IMR-90 (cell line): ENCODE measurements around the gene RAPGEF5. TPM values are rescaled to one million over a fixed set of nuclear protein-coding genes. Genes with fewer than 3 reads are reported as not detected.

ENCODE experiments used
- ATAC-seq: fragments of 200-7000 bp; cut with Tn5 transposase; 2 replicates; pipeline ENCODE4 v1.9.1; 2020; ENCODE audit warnings: low read depth, mild to moderate bottlenecking, moderate library complexity
- BruUV-seq: library from RNA; stranded (reverse); fragments of 400-500 nt; replicated peaks from 2 replicates; lab custom pipeline; 2021; lab: Mats Ljungman, UMichigan
- CTCF ChIA-PET: fragments of 300-600 bp; formaldehyde crosslinking; extraction: SDS; loops from one replicate; lab custom pipeline; 2021; ENCODE audit warnings: antibody characterized with exemption; lab: Yijun Ruan, JAX
- POLR2A ChIA-PET: fragments of 300-600 bp; sonication (Branson Sonifier 250); formaldehyde crosslinking; loops from one replicate; lab custom pipeline; 2022; ENCODE audit warnings: antibody characterized with exemption; ENCODE audit not compliant: unreplicated experiment; lab: Charles Lee
- DNase-seq: peaks from one replicate; pipeline ENCODE4 v3.0.0; 2013
- H2AFZ ChIP-seq: replicated peaks from 2 replicates; pipeline ENCODE3; 2013; ENCODE audit warnings: low read length, mild to moderate bottlenecking; ENCODE audit not compliant: poor library complexity
- H2AK5ac ChIP-seq: 2 replicates; pipeline ENCODE4 v1.6.1; 2013; ENCODE audit warnings: low read depth, low read length, inconsistent platforms
- H2AK9ac ChIP-seq: replicated peaks from 2 replicates; pipeline ENCODE3; 2013; ENCODE audit warnings: mild to moderate bottlenecking, low read depth, low read length, moderate library complexity; ENCODE audit not compliant: poor library complexity
- H2BK120ac ChIP-seq: 2 replicates; pipeline ENCODE4 v1.6.1; 2013; ENCODE audit warnings: low read depth, low read length, inconsistent platforms
- H2BK15ac ChIP-seq: 3 replicates; pipeline ENCODE4 v1.6.1; 2013; ENCODE audit warnings: low read depth, low read length, inconsistent platforms
- H2BK20ac ChIP-seq: 2 replicates; pipeline ENCODE4 v1.6.1; 2013; ENCODE audit warnings: low read depth, mild to moderate bottlenecking, inconsistent platforms, low read length, moderate library complexity
- H2BK5ac ChIP-seq: 2 replicates; pipeline ENCODE4 v1.6.1; 2013; ENCODE audit warnings: mild to moderate bottlenecking, low read depth, low read length, inconsistent platforms; ENCODE audit not compliant: poor library complexity, severe bottlenecking
- H3K14ac ChIP-seq: replicated peaks from 2 replicates; pipeline ENCODE4 v1.6.1; 2013; ENCODE audit warnings: low read depth, low read length, inconsistent platforms
- H3K18ac ChIP-seq: 2 replicates; pipeline ENCODE4 v1.6.1; 2013; ENCODE audit warnings: low read depth, low read length, control low read depth
- H3K23ac ChIP-seq: 2 replicates; pipeline ENCODE4 v1.6.1; 2013; ENCODE audit warnings: low read depth, low read length, inconsistent platforms
- H3K27ac ChIP-seq: 2 replicates; pipeline ENCODE4 v1.5.1; 2013; ENCODE audit warnings: mild to moderate bottlenecking, control low read depth, low read length; ENCODE audit not compliant: insufficient read depth
- H3K27me3 ChIP-seq: 2 replicates; pipeline ENCODE4 v1.6.1; 2013; ENCODE audit warnings: low read length; ENCODE audit not compliant: control insufficient read depth, insufficient read depth
- H3K36me3 ChIP-seq: 2 replicates; pipeline ENCODE4 v1.6.1; 2013; ENCODE audit warnings: low read length, mixed read lengths; ENCODE audit not compliant: control insufficient read depth, insufficient read depth
- H3K4ac ChIP-seq: 2 replicates; pipeline ENCODE4 v1.6.1; 2013; ENCODE audit warnings: low read depth, low read length, inconsistent platforms
- H3K4me1 ChIP-seq: 2 replicates; pipeline ENCODE4 v1.6.1; 2013; ENCODE audit warnings: low read length, mixed read lengths; ENCODE audit not compliant: control insufficient read depth, insufficient read depth
- H3K4me2 ChIP-seq: 2 replicates; pipeline ENCODE4 v1.6.1; 2013; ENCODE audit warnings: low read depth, mild to moderate bottlenecking, control low read depth, low read length, moderate library complexity
- H3K4me3 ChIP-seq: 2 replicates; pipeline ENCODE4 v1.5.1; 2013; ENCODE audit warnings: low read depth, mild to moderate bottlenecking, control low read depth, low read length, moderate library complexity; ENCODE audit not compliant: insufficient read depth
- H3K56ac ChIP-seq: 2 replicates; pipeline ENCODE4 v1.6.1; 2013; ENCODE audit warnings: low read length, inconsistent platforms; ENCODE audit not compliant: insufficient read depth; ENCODE audit errors: extremely low read depth
- H3K79me1 ChIP-seq, 2 experiments: 2 replicates each; pipeline ENCODE4 v1.6.1; 2013; ENCODE audit warnings: low read length in 2 of 2, inconsistent platforms in 1 of 2, low read depth in 1 of 2
- H3K9ac ChIP-seq: 2 replicates; pipeline ENCODE4 v1.6.1; 2013; ENCODE audit warnings: low read depth, low read length, control low read depth
- H3K9me1 ChIP-seq: 2 replicates; pipeline ENCODE4 v1.6.1; 2013; ENCODE audit warnings: low read length, inconsistent platforms; ENCODE audit not compliant: insufficient read depth
- H3K9me3 ChIP-seq: 2 replicates; pipeline ENCODE4 v1.6.1; 2013; ENCODE audit warnings: low read length; ENCODE audit not compliant: control insufficient read depth, insufficient read depth
- H4K20me1 ChIP-seq: 2 replicates; pipeline ENCODE4 v1.6.1; 2013; ENCODE audit warnings: low read length, inconsistent platforms; ENCODE audit not compliant: insufficient read depth
- H4K5ac ChIP-seq: 2 replicates; pipeline ENCODE4 v1.6.1; 2013; ENCODE audit warnings: mild to moderate bottlenecking, low read depth, low read length, control low read depth
- H4K8ac ChIP-seq, 2 experiments: 2 replicates each; pipeline ENCODE4 v1.6.1; 2013; ENCODE audit warnings: low read depth in 2 of 2, low read length in 2 of 2, control low read depth in 1 of 2, inconsistent platforms in 1 of 2
- H4K91ac ChIP-seq: 2 replicates; pipeline ENCODE4 v1.6.1; 2013; ENCODE audit warnings: low read depth, low read length, inconsistent platforms; ENCODE audit not compliant: insufficient read depth
- BHLHE40 ChIP-seq: fragments of 150-350 bp; IDR thresholded peaks from 2 replicates; pipeline ENCODE4 v1.6.1; 2016; ENCODE audit warnings: mild to moderate bottlenecking, low read depth, low read length
- CEBPB ChIP-seq: IDR thresholded peaks from 2 replicates; pipeline ENCODE4 v1.6.1; 2012; ENCODE audit warnings: low read depth, low read length, improper control_type of control experiment
- FOS ChIP-seq: fragments of 150-350 bp; IDR thresholded peaks from 2 replicates; pipeline ENCODE4 v1.6.1; 2016; ENCODE audit warnings: low read depth, low read length
- MAZ ChIP-seq: IDR thresholded peaks from 2 replicates; pipeline ENCODE4 v1.6.1; 2012; ENCODE audit warnings: low read depth, mild to moderate bottlenecking, low read length, improper control_type of control experiment, moderate library complexity, borderline replicate concordance
- MXI1 ChIP-seq: IDR thresholded peaks from 2 replicates; pipeline ENCODE4 v1.6.1; 2012; ENCODE audit warnings: low read depth, mild to moderate bottlenecking, low read length, moderate library complexity, borderline replicate concordance
- NFE2L2 ChIP-seq: fragments of 150-350 bp; IDR thresholded peaks from 2 replicates; pipeline ENCODE4 v1.6.1; 2016; ENCODE audit warnings: low read depth, mild to moderate bottlenecking, low read length
- POLR2A ChIP-seq: IDR thresholded peaks from 2 replicates; pipeline ENCODE4 v1.6.1; 2012; ENCODE audit warnings: mild to moderate bottlenecking, low read depth, low read length
- RFX5 ChIP-seq: IDR thresholded peaks from 2 replicates; pipeline ENCODE4 v1.8.0; 2012; ENCODE audit warnings: low read depth, mild to moderate bottlenecking, low read length, moderate library complexity
- SMC3 ChIP-seq: fragments of 150-350 bp; IDR thresholded peaks from 2 replicates; pipeline ENCODE4 v1.6.1; 2016; ENCODE audit warnings: low read depth, mild to moderate bottlenecking, antibody characterized with exemption, low read length, moderate library complexity
- WGBS, 2 experiments: methylation state at CpG; one replicate each; pipeline versions ENCODE4 v1.1.5 to v1.1.7; 2013; ENCODE audit warnings: missing lambda C conversion rate in 2 of 2; ENCODE audit not compliant: insufficient read length in 1 of 2; ENCODE audit errors: extremely low coverage in 2 of 2; 5-methylcytosine and 5-hydroxymethylcytosine counted together
- dilution Hi-C: fragments of 300-500 bp; cut with HindIII; formaldehyde crosslinking; loops from one replicate; pipeline ENCODE4 v1.14.3; 2018; ENCODE audit warnings: low sequenced_read_pairs; ENCODE audit not compliant: unreplicated experiment
- in situ Hi-C: fragments of 300-500 bp; cut with MboI; formaldehyde crosslinking; loops from 3 replicates; pipeline ENCODE4 v1.14.3; 2019; ENCODE audit warnings: low sequenced_read_pairs, inconsistent platforms, mixed read lengths
- intact Hi-C: fragments of 100-400 bp; cut with micrococcal nuclease; formaldehyde crosslinking; loops from 2 replicates; pipeline ENCODE4 v1.10.0; 2022
- polyA plus RNA-seq, 3 experiments: library from polyadenylated mRNA; depleted of rRNA; stranded (reverse); fragments of >200 nt; gene quantifications; 2 replicates each; pipeline ENCODE4 v1.2.3, GENCODE V29; 2012; ENCODE audit warnings: low replicate concordance in 1 of 3
- total RNA-seq: library from RNA; depleted of rRNA; stranded (reverse); fragments of >200 nt; gene quantifications from 2 replicates; pipeline ENCODE4 v1.2.3, GENCODE V29; 2012
- TF ChIP-seq, protein P1 (sequence below): fragments of 150-350 bp; IDR thresholded peaks from 2 replicates; pipeline ENCODE4 v1.6.1; 2016; ENCODE audit warnings: low read depth, mild to moderate bottlenecking, low read length, moderate library complexity, borderline replicate concordance
- TF ChIP-seq, protein P2 (sequence below): conservative IDR thresholded peaks from 2 replicates; pipeline ENCODE4 v1.5.1; 2012; ENCODE audit warnings: mild to moderate bottlenecking, low read depth, low read length, improper control_type of control experiment

The RAPGEF5 gene
- total and polyA plus RNA-seq, 2 of the 4 experiments (the other 2 are of a cell fraction) = 0.05 to 0.18 TPM

DNA sequence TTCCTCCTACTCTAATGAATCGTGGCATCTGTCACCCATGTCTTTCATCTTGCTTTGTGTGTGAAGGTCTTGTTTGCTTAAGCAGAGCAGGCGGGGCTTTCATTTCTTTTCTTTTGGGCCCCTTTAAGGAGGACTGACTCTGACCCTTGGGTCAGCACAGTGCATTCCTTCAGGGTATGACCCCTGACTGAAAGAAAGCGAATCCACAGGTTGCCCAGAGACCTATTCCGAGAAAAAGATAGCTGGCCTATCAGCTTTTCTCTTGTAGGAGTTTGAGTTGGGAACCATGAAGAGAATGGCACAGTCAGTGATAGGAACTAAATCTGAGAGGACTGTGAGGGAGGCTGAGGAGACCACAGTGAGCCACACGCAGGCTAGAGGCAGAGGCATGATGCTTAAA, 218.1 kb downstream of the RAPGEF5 start:
- no peak overlapping the region for H3K14ac ChIP-seq
- H2BK20ac ChIP-seq = no peak overlapping the region
- H2BK5ac ChIP-seq = no peak overlapping the region
- H4K5ac ChIP-seq = no peak overlapping the region
- H3K9me3 ChIP-seq = no peaks in the 10 kb centered on the region
- H3K27ac ChIP-seq = no peak overlapping the region
- no peak overlapping the region for H3K23ac ChIP-seq
- H2BK15ac ChIP-seq = no peak overlapping the region
- no peak overlapping the region for H2AK5ac ChIP-seq
- no peak overlapping the region for H4K8ac ChIP-seq
- ATAC-seq (no peak), DNase-seq (no peak)
- no peak overlapping the region for H3K9ac ChIP-seq
- H3K9me1 ChIP-seq = no peaks in the 10 kb centered on the region
- H3K4ac ChIP-seq = no peak overlapping the region
- H2AK9ac ChIP-seq = no peak overlapping the region
- POLR2A ChIA-PET = no interaction called here
- no peaks in the 10 kb centered on the region for H4K20me1 ChIP-seq
- intact Hi-C loops = no loop called here
- CTCF ChIA-PET = no interaction called here
- H3K4me2 ChIP-seq = no peak overlapping the region
- H3K56ac ChIP-seq = no peak overlapping the region
- H3K18ac ChIP-seq = no peak overlapping the region
- no peak overlapping the region for H2AFZ ChIP-seq
- H3K36me3 ChIP-seq = no peaks in the 10 kb centered on the region
- no peak overlapping the region for H4K91ac ChIP-seq
- dilution Hi-C loops = no loop called here
- no peaks in the 10 kb centered on the region for H3K79me1 ChIP-seq
- TF ChIP-seq MAZ (no peak), RFX5 (no peak), FOS (no peak), CEBPB (no peak), NFE2L2 (no peak), BHLHE40 (no peak), POLR2A (no peak), SMC3 (no peak), MXI1 (no peak)
- TF ChIP-seq, protein P1, sequence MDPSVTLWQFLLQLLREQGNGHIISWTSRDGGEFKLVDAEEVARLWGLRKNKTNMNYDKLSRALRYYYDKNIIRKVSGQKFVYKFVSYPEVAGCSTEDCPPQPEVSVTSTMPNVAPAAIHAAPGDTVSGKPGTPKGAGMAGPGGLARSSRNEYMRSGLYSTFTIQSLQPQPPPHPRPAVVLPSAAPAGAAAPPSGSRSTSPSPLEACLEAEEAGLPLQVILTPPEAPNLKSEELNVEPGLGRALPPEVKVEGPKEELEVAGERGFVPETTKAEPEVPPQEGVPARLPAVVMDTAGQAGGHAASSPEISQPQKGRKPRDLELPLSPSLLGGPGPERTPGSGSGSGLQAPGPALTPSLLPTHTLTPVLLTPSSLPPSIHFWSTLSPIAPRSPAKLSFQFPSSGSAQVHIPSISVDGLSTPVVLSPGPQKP = no peak
- TF ChIP-seq, protein P2, sequence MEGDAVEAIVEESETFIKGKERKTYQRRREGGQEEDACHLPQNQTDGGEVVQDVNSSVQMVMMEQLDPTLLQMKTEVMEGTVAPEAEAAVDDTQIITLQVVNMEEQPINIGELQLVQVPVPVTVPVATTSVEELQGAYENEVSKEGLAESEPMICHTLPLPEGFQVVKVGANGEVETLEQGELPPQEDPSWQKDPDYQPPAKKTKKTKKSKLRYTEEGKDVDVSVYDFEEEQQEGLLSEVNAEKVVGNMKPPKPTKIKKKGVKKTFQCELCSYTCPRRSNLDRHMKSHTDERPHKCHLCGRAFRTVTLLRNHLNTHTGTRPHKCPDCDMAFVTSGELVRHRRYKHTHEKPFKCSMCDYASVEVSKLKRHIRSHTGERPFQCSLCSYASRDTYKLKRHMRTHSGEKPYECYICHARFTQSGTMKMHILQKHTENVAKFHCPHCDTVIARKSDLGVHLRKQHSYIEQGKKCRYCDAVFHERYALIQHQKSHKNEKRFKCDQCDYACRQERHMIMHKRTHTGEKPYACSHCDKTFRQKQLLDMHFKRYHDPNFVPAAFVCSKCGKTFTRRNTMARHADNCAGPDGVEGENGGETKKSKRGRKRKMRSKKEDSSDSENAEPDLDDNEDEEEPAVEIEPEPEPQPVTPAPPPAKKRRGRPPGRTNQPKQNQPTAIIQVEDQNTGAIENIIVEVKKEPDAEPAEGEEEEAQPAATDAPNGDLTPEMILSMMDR = no peak
- peaks cover 2% of the 10 kb centered on the region; the same call in 1 of the 2 replicates for H3K27me3 ChIP-seq
- no peak overlapping the region for H2BK120ac ChIP-seq
- H3K4me1 ChIP-seq = no peaks in the 10 kb centered on the region
- H3K4me3 ChIP-seq = no peak overlapping the region
- no TSS peak for BruUV-seq
- in situ Hi-C loops = no loop called here
- 62% methylated on average over 3 of the region's 5 CpGs; no CpG with 5 or more reads in 1 of the 2 experiments for WGBS, 2 experiments
